Cardiac muscle cell (in vitro differentiated cells and primary cell): ENCODE data around the gene SLC38A1. TPM values are rescaled to one million over a fixed set of nuclear protein-coding genes. Genes with fewer than 3 reads are reported as not detected.
A peak's percentile ranks its signal among the peaks of the same experiment; 100 is the strongest.
"Not testable (repeated sequence)": the region's sequence is repeated elsewhere in the genome, so short reads cannot be mapped to it uniquely, and the experiment has no call there.

Experiments used
- DNase-seq, 2 donors: peaks; one replicate each; pipeline versions ENCODE4 v3.0.0 to v3.0.0-alpha.2; 2010 to 2017; ENCODE audit warnings: low read depth in 1 of 2, low spot score in 1 of 2
- H3K27ac ChIP-seq: fragments of 200-600 bp; sonication (generic); 2 replicates; pipeline ENCODE4 v1.5.1; 2016
- H3K27me3 ChIP-seq: fragments of 200-600 bp; sonication (generic); 2 replicates; pipeline ENCODE4 v1.6.0; 2016; ENCODE audit warnings: control low read depth
- H3K36me3 ChIP-seq: fragments of 200-600 bp; sonication (generic); 2 replicates; pipeline ENCODE4 v1.5.1; 2016; ENCODE audit warnings: control low read depth
- H3K4me1 ChIP-seq: fragments of 200-600 bp; sonication (generic); 2 replicates; pipeline ENCODE4 v1.8.1; 2017; ENCODE audit warnings: low read depth, mild to moderate bottlenecking, mixed run types
- H3K4me3 ChIP-seq: fragments of 200-600 bp; sonication (generic); 2 replicates; pipeline ENCODE4 v1.5.1; 2016; ENCODE audit warnings: mild to moderate bottlenecking
- H3K9me3 ChIP-seq: fragments of 200-600 bp; sonication (generic); 2 replicates; pipeline ENCODE4 v1.5.1; 2017; ENCODE audit warnings: low read depth, mild to moderate bottlenecking, control low read depth
- polyA plus RNA-seq: library from polyadenylated mRNA; unstranded; fragments of >200 nt; fragmentation: Nextera tagmentation; extraction: Ambion mirVana; gene quantifications from 2 replicates; pipeline ENCODE4 v1.2.1, GENCODE V29; 2016
- total RNA-seq: library from RNA; depleted of rRNA; stranded (reverse); fragments of >200 nt; gene quantifications from 2 replicates; pipeline ENCODE4 v1.2.3, GENCODE V29; 2016
- TF ChIP-seq, protein P1 (sequence below): IDR thresholded peaks from 2 replicates; pipeline ENCODE4 v1.5.1; 2012; ENCODE audit warnings: low read depth, mild to moderate bottlenecking, low read length

SLC38A1 gene
- total and polyA plus RNA-seq, 2 experiments from 2014 or later: 59.6 to 62.2 TPM

DNA sequence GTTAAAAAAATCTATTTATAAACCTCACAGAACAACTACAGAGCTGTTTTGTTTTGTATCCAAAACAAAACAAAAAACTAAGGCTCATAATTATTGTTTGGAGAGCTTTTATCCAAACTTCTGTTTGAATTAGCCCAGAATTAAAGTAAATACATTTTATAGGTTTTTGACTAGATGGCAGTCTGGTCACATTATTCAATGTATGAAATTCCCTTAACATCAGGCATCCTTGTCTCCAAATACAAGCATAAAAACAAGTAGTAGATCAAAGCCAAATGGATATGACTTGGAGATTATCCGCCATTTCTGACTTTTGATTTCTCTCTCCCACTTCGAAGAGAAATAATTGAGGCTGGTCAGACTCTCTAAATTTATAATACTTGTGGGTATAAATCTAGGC lies 63.5 kb downstream of the SLC38A1 start:
- H3K36me3 ChIP-seq: peaks cover 38% of the 10 kb centered on the region
- H3K27ac ChIP-seq: peak overlapping the region; percentile 82
- H3K4me1 ChIP-seq: peaks cover 50% of the 10 kb centered on the region
- DNase-seq: peak in 1 of 2 donors; percentile 50
- H3K9me3 ChIP-seq: no peaks in the 10 kb centered on the region
- TF ChIP-seq, protein P1, sequence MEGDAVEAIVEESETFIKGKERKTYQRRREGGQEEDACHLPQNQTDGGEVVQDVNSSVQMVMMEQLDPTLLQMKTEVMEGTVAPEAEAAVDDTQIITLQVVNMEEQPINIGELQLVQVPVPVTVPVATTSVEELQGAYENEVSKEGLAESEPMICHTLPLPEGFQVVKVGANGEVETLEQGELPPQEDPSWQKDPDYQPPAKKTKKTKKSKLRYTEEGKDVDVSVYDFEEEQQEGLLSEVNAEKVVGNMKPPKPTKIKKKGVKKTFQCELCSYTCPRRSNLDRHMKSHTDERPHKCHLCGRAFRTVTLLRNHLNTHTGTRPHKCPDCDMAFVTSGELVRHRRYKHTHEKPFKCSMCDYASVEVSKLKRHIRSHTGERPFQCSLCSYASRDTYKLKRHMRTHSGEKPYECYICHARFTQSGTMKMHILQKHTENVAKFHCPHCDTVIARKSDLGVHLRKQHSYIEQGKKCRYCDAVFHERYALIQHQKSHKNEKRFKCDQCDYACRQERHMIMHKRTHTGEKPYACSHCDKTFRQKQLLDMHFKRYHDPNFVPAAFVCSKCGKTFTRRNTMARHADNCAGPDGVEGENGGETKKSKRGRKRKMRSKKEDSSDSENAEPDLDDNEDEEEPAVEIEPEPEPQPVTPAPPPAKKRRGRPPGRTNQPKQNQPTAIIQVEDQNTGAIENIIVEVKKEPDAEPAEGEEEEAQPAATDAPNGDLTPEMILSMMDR: no peak
- H3K27me3 ChIP-seq: no peaks in the 10 kb centered on the region
- H3K4me3 ChIP-seq: no peak overlapping the region

DNA sequence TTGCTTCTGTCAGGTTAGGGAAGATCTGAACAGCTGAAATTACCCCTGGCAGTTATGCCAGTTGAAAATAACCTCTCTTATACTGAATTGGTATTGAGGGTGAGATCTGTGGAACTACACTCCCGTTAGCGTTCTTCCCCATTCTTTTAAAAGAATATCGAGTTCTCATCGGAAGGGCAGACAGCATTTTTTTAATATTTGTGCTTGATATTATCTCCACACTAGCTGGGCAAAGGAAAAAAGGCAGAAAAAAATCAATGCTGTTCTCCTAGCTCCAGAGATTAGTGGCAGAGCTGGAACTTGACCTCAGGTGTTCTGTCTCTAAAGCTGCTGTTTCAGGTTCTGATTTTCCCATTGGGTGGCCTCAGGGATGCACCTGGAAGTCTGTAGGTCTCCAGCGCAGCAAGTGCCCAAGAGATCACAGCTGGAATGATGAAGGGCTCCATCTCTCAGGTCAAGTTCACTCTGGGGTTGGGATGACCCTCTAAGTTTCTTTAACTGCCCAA lies 67.5 kb downstream of the SLC38A1 start:
- Histone ChIP-seq H3K4me1 (peaks cover 11% of the 10 kb centered on the region), H3K4me3 (no peak overlapping the region), H3K27ac (peak overlapping the region; percentile 18), H3K27me3 (no peaks in the 10 kb centered on the region), H3K36me3 (peaks cover 59% of the 10 kb centered on the region), H3K9me3 (no peaks in the 10 kb centered on the region)
- no peak for DNase-seq
- TF ChIP-seq, protein P1: no peak

DNA sequence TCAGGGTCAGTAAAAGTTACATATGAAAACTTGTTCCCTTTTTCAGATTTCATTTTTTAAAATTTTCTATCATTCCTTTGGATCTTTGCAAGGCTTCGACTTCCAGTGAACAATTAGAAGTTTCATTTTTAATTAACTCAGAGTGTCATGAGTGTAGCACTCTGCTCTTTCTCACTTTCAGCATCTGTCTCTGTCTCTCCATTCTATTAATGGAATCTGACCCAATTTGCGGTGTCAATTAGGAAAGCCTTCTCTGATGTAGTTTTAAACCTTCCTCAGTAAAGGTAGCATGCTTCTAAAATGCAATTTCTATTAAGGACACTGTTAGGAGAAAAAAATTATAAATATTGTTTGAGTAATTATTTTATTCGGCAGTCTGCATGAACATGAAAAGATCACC lies 68.3 kb downstream of the SLC38A1 start:
- Histone ChIP-seq H3K4me3 (no peak overlapping the region), H3K9me3 (no peaks in the 10 kb centered on the region), H3K27ac (no peak overlapping the region), H3K27me3 (no peaks in the 10 kb centered on the region), H3K4me1 (peaks cover 3% of the 10 kb centered on the region), H3K36me3 (peaks cover 66% of the 10 kb centered on the region)
- DNase-seq: no peak
- TF ChIP-seq, protein P1: no peak

DNA sequence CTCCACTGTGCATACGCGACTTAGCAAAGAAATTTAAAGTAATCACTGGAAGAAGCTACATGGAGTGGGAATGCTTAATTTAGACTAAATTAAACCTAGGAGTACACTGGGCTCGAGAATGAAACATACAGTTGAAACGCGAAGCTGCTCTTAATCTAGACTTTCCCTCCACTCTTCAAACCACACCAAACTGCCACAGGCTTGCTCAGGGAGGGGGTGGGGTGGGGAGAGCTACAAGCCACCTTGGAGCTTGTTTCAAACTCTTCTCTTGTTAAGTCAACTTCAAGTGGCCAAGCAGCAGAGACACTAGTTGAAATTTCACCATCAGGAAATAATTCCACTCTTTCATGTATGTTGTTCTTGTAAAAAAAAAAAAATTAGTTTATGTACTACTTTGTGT lies 69.9 kb downstream of the SLC38A1 start:
- H3K27ac ChIP-seq: no peak overlapping the region
- no peaks in the 10 kb centered on the region for H3K4me1 ChIP-seq
- H3K36me3 ChIP-seq: peaks cover 75% of the 10 kb centered on the region
- TF ChIP-seq, protein P1: no peak
- no peak overlapping the region for H3K4me3 ChIP-seq
- H3K9me3 ChIP-seq: no peaks in the 10 kb centered on the region
- no peaks in the 10 kb centered on the region for H3K27me3 ChIP-seq
- DNase-seq: no peak

DNA sequence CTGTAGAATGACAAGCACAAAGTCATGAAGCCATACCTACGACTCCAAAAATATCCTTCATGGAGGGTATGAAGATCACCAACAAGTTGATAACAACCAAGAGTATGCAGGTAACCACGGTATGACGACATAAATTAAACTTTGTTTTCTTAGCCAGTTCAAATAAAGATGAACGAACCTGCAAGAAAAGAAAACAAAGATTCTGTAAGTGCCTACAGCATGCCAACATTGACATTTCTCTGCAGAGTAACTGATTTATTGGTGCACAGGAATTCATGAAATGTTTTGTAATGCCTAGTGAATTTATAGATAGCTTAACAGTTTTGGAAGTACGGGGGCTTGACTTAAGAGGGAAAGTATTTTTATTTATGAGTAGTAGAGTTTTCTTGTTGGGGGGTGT lies 71.0 kb downstream of the SLC38A1 start:
- TF ChIP-seq, protein P1: no peak
- Histone ChIP-seq H3K27me3 (no peaks in the 10 kb centered on the region), H3K36me3 (peaks cover 68% of the 10 kb centered on the region), H3K9me3 (no peaks in the 10 kb centered on the region), H3K4me1 (no peaks in the 10 kb centered on the region), H3K27ac (no peak overlapping the region), H3K4me3 (no peak overlapping the region)
- no peak for DNase-seq

DNA sequence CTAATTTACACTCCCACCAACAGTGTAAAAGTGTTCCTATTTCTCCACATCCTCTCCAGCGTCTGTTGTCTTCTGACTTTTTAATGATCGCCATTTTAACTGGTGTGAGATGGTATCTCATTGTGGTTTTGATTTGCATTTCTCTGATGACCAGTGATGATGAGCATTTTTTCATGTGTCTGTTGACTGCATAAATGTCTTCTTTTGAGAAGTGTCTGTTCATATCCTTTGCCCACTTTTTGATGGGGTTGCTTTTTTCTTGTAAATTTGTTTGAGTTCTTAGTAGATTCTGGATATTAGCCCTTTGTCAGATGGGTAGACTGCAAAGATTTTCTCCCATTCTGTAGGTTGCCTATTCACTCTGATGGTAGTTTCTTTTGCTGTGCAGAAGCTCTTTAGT lies 78.3 kb downstream of the SLC38A1 start:
- H3K9me3 ChIP-seq, H3K4me1 ChIP-seq, H3K4me3 ChIP-seq, H3K27ac ChIP-seq, H3K27me3 ChIP-seq, DNase-seq: not testable (repeated sequence)
- peaks cover 19% of the 10 kb centered on the region for H3K36me3 ChIP-seq
